GM18499 (cell line): ENCODE measurements around the gene PSMA6.

Source experiments
- ATAC-seq: cut with Tn5 transposase; IDR thresholded peaks from one replicate; pipeline ENCODE4 v1.9.1; 2021; ENCODE audit warnings: moderate number of reproducible peaks; ENCODE audit not compliant: insufficient read depth, unreplicated experiment

The PSMA6 gene

DNA sequence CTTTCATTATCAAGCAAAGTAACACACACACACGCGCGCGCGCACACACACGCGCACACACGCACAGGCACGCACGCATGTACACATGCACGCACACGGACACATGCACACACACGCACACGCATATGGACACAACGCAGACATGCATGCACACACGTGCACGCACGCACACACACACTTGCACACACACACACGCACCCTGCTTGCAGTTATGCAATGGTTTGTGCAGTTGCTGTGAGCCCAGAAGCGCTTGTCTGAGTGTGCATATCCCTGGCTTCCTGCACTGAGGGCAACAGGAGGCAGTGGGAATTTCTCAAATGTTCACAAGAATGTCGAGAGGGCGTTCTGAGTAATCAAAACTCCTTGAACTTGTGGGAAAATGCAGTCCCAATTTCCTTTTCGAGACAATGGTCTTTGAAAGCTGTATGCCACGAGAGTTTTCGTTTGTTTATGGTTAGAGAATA is 70.8 kb downstream of the PSMA6 start:
- ATAC-seq = no peak

GRCh38 chr14:35365130-35366055 is 73.2 kb downstream of the PSMA6 start:
- ATAC-seq = no peak

DNA sequence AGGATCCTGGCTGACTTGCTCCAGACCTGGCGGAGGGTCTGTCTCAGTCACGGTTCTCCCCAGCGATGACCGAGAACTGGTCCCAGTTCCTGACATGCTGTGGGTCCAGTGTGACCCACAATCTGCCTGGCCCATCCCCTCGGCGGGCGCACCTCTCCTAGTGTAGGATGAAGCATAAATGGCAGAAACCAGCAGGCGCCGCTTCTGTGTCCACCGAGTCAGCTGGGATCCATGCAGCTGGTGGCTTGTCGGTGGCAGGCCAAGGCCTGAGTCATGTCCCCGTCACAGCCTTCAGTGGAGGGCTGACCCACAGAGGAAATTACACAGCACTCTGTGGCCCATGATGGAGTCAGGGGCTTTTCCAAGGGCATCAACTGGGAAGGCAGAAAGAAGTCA is 73.9 kb downstream of the PSMA6 start:
- ATAC-seq = no peak

DNA sequence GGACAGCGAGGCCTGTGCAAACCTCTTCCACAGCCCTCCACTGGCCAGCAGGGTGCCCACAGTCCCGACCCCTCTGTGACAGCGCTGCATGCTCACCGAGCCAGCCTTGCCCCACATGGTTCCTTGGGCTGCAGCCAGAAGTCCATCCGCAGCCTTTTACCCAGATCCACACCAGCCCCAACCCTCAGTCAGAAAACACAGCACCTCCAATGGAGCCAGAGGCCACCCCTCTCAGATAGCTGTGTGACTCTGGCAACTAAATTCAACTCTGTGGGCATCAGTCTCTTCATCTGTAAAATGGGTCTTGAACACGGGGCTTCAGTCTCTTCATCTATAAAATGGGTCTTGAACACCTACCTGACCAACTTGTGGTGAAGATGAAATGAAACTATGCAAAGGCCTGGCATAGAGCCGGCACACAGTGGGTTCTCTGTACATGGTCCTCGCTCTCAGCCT is 74.4 kb downstream of the PSMA6 start:
- ATAC-seq = no peak

- ATAC-seq = no peak
These were observed 74.8 kb downstream of the PSMA6 start for GRCh38 chr14:35367056-35367372.
